ENCODE data around the gene EPC2. TPM values are rescaled to one million over a fixed set of nuclear protein-coding genes. Genes with fewer than 3 reads are reported as not detected.

The EPC2 gene
- total RNA-seq, 2 experiments from 2014 or later = 12.8 to 26.3 TPM

DNA sequence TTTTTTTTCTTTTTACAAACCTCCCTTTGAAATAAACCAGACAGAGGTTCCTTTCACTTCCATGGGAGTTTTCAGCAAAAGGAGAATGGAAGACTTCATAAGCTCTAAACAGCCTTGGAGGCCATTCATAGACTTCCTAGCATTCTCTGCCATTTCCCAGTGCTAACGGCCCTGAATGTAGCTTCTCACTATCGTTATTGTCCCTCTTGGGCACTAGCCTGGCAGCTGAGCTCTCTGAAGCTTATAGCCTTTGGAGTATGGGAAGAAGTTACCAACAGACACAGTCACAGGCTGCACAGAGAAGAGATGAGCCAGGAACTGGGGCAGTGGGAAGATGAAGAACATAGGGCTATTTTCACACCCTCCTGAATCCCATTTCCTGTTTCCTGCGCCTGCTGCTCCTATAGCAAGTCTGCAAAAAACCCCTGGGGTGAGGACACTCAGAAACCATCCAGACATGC is 29.1 kb upstream of the EPC2 start:
- H2AFZ ChIP-seq (ENCODE audit: low read length) = no peak overlapping the region
- POLR2A ChIA-PET = interaction anchor here (0.7 to 1.5 kb wide), 2 partner anchors 22 to 426 kb away, joined by 4 read pairs; no protein-coding TSS in a partner anchor
- TF ChIP-seq EZH2phosphoT487 (IDR thresholded peaks at IDR 0.05; ENCODE audit: borderline replicate concordance, low read depth, low read length) = no peak
- TF ChIP-seq, protein P1, sequence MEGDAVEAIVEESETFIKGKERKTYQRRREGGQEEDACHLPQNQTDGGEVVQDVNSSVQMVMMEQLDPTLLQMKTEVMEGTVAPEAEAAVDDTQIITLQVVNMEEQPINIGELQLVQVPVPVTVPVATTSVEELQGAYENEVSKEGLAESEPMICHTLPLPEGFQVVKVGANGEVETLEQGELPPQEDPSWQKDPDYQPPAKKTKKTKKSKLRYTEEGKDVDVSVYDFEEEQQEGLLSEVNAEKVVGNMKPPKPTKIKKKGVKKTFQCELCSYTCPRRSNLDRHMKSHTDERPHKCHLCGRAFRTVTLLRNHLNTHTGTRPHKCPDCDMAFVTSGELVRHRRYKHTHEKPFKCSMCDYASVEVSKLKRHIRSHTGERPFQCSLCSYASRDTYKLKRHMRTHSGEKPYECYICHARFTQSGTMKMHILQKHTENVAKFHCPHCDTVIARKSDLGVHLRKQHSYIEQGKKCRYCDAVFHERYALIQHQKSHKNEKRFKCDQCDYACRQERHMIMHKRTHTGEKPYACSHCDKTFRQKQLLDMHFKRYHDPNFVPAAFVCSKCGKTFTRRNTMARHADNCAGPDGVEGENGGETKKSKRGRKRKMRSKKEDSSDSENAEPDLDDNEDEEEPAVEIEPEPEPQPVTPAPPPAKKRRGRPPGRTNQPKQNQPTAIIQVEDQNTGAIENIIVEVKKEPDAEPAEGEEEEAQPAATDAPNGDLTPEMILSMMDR (conservative IDR thresholded peaks at IDR 0.05; ENCODE audit: low read length) = no peak
- no peak for DNase-seq (ENCODE audit: low spot score)
- H3K4me1 ChIP-seq (ENCODE audit: insufficient read depth, low read length, poor library complexity, severe bottlenecking) = no peaks in the 10 kb centered on the region
- H4K20me1 ChIP-seq (ENCODE audit: insufficient read depth, low read length) = no peaks in the 10 kb centered on the region
- no TSS peak for BruUV-seq (replicated peaks)
- CTCF ChIA-PET (ENCODE audit: unreplicated experiment) = no interaction called here
- H3K4me2 ChIP-seq (ENCODE audit: low read length) = no peak overlapping the region
- H3K9me2 ChIP-seq (ENCODE audit: insufficient read depth, low read length) = no peaks in the 10 kb centered on the region
- H3K36me3 ChIP-seq (ENCODE audit: insufficient read depth, low read length) = no peaks in the 10 kb centered on the region
- no peak overlapping the region for H3K4me3 ChIP-seq (ENCODE audit: low read depth, low read length, poor library complexity, severe bottlenecking)
- intact Hi-C loops (cut with micrococcal nuclease; ENCODE audit: unreplicated experiment) = no loop called here
- no peaks in the 10 kb centered on the region for H3K9me3 ChIP-seq (ENCODE audit: low read length)
- H3K27ac ChIP-seq (ENCODE audit: low read depth, low read length, poor library complexity, severe bottlenecking) = no peak overlapping the region
- H3K79me2 ChIP-seq (ENCODE audit: insufficient read depth, low read depth, low read length) = no peaks in the 10 kb centered on the region

DNA sequence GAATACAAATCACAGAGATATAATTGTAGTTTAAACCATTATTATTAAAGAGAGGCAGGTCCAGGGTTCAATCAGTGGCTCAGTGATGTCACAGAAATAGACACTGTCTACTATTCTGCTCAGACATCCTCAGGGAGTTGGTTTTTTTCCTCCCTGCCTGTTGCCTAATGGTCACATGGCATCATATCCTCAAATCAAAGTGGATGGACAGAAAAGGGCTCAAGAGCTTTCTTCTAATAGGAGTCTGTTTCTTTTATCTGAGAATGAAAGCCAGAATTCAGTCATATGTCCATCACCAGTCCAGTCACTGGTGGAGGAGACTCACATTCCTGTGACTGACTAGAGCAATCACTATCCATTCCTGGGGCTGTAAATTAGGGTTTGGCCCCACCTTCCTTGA is 27.9 kb upstream of the EPC2 start:
- intact Hi-C loops (cut with micrococcal nuclease; ENCODE audit: unreplicated experiment) = no loop called here
- no peak overlapping the region for H3K27ac ChIP-seq (ENCODE audit: low read depth, low read length, poor library complexity, severe bottlenecking)
- no peaks in the 10 kb centered on the region for H3K4me1 ChIP-seq (ENCODE audit: insufficient read depth, low read length, poor library complexity, severe bottlenecking)
- POLR2A ChIA-PET = interaction anchor here (0.6 to 1.5 kb wide), 2 partner anchors 11 to 21 kb away, joined by 3 to 4 read pairs; no protein-coding TSS in a partner anchor
- no peak overlapping the region for H3K4me2 ChIP-seq (ENCODE audit: low read length)
- DNase-seq (ENCODE audit: low spot score) = no peak
- no peaks in the 10 kb centered on the region for H3K9me2 ChIP-seq (ENCODE audit: insufficient read depth, low read length)
- CTCF ChIA-PET (ENCODE audit: unreplicated experiment) = no interaction called here
- H3K36me3 ChIP-seq (ENCODE audit: insufficient read depth, low read length) = no peaks in the 10 kb centered on the region
- H3K9me3 ChIP-seq (ENCODE audit: low read length) = no peaks in the 10 kb centered on the region
- H4K20me1 ChIP-seq (ENCODE audit: insufficient read depth, low read length) = no peaks in the 10 kb centered on the region
- no peak overlapping the region for H3K4me3 ChIP-seq (ENCODE audit: low read depth, low read length, poor library complexity, severe bottlenecking)
- no peaks in the 10 kb centered on the region for H3K79me2 ChIP-seq (ENCODE audit: insufficient read depth, low read depth, low read length)
- no TSS peak for BruUV-seq (replicated peaks)
- TF ChIP-seq EZH2phosphoT487 (IDR thresholded peaks at IDR 0.05; ENCODE audit: borderline replicate concordance, low read depth, low read length) = no peak
- TF ChIP-seq, protein P1 (conservative IDR thresholded peaks at IDR 0.05; ENCODE audit: low read length) = no peak
- H2AFZ ChIP-seq (ENCODE audit: low read length) = no peak overlapping the region

DNA sequence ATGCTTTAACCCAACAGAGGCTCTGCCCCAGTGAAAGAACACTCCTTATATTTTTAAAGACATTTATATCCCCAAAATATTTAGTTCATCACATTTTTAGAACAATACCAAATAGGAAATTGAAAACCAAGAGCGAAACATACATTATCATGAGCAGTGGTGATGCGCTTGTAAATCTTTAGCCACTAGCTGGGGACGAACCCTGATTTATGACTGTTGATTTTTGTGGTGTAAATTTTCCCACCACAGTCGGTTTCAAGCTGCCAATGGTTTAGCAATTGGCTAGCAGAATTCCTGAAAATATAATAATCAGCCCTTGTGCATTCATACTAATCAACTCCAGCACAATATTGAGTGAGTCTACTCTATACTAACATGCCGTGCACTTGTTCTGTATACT is 27.3 kb upstream of the EPC2 start:
- Histone ChIP-seq H4K20me1 (ENCODE audit: insufficient read depth, low read length) (no peaks in the 10 kb centered on the region), H3K4me3 (ENCODE audit: low read depth, low read length, poor library complexity, severe bottlenecking) (no peak overlapping the region), H3K79me2 (ENCODE audit: insufficient read depth, low read depth, low read length) (no peaks in the 10 kb centered on the region), H3K9me2 (ENCODE audit: insufficient read depth, low read length) (no peaks in the 10 kb centered on the region), H3K4me1 (ENCODE audit: insufficient read depth, low read length, poor library complexity, severe bottlenecking) (no peaks in the 10 kb centered on the region), H2AFZ (ENCODE audit: low read length) (no peak overlapping the region), H3K27ac (ENCODE audit: low read depth, low read length, poor library complexity, severe bottlenecking) (no peak overlapping the region), H3K36me3 (ENCODE audit: insufficient read depth, low read length) (no peaks in the 10 kb centered on the region), H3K4me2 (ENCODE audit: low read length) (no peak overlapping the region), H3K9me3 (ENCODE audit: low read length) (no peaks in the 10 kb centered on the region)
- DNase-seq (ENCODE audit: low spot score) = no peak
- no TSS peak for BruUV-seq (replicated peaks)
- TF ChIP-seq, protein P1 (conservative IDR thresholded peaks at IDR 0.05; ENCODE audit: low read length) = no peak
- no peak for TF ChIP-seq EZH2phosphoT487 (IDR thresholded peaks at IDR 0.05; ENCODE audit: borderline replicate concordance, low read depth, low read length)
- intact Hi-C loops (cut with micrococcal nuclease; ENCODE audit: unreplicated experiment) = no loop called here
- CTCF ChIA-PET (ENCODE audit: unreplicated experiment) = no interaction called here
- POLR2A ChIA-PET = no interaction called here
